Measurements from ENCODE around the gene EPOP.
"Not testable (repeated sequence)": the region's sequence is repeated elsewhere in the genome, so short reads cannot be mapped to it uniquely, and the experiment has no call there.

Gene EPOP

DNA sequence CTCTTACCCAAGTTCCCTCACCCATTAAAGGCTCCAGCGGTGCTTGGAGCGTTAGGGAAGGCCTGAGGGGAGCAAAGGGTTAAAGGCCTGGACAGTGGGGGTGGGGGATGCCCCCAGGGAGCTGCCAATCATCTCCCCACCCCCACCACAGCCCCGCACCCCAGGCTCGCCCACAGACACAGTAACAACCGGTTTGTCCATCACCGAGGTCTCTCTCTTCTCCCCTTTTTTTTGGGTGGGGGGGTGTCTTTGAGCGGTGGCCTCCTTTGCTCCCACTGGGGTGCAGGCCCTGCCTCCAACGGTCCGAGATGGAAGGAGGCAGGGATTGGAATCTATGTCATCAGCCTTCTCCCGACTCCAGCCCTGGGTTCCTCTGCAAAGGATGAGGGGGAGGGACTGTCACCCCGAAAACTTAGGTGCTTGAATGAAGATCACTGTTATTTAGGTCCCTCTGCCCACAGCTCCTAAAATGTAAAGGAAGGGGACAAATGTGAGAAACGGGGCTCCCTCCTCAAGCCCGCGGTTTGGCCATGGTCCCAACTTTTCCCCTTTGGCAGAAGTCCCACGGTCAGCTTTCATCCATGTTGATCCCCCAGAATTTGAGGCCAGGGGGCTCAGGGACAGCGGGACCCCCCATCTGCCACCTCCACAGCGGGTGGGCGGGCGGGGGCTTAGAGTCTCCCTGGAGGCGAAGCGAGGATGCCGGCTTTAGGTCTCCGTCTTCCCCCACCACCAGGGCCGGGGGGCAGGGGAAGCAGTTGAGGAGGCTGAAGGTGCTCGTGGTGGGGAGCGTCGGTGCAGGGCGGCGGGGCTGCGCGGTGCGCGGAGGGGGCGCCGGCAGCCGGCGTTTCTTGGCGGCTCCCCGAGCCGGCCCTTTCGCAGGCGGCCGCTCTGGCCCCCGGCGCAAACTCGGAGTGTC is 1.7 kb downstream of the EPOP start:
- no peak for DNase-seq

- no peak for DNase-seq
Observed at GRCh38 chr17:38671939-38672720, 2.6 kb downstream of the EPOP start.

DNA sequence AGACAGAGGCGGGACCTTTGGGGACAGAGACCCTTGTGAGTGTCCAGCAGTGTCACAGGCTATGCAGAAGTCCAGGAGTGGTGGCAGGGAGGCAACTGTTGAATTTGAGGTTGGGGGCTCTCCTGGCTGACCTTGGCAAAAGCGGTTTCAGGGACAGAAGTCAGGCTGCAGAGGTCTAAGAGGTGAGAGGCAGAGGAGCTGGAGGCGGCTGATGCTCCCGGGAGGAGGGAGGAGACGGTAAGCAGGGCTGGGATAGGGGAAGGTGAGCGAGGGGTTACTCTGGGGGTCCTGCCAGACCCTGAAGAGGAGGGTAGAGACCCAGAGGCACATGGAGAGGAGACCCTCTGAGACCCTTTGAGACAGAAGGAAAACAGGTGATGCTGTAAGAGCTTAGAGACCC is 5.2 kb downstream of the EPOP start:
- no peak for DNase-seq

DNA sequence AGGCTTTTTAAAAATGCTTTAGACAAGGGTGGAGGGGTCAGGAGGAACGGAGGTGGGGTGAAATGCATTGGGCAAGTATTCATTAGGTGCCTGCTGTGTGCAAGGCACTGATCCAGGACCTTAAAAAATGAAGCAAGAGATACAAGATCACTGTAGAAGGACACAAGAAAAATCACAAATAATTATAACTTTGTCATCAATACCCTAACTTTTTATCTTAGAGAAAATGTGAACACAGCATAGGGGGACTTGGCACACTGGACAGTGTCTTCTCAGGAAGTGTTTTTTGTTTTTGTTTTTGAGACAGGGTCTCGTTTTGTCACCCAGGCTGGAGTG is 7.0 kb downstream of the EPOP start:
- no peak for DNase-seq

- DNase-seq: no peak
Observed at GRCh38 chr17:38667099-38667786, 7.5 kb downstream of the EPOP start.

GRCh38 chr17:38663964-38664644 is 10.7 kb downstream of the EPOP start:
- no peak for DNase-seq

DNA sequence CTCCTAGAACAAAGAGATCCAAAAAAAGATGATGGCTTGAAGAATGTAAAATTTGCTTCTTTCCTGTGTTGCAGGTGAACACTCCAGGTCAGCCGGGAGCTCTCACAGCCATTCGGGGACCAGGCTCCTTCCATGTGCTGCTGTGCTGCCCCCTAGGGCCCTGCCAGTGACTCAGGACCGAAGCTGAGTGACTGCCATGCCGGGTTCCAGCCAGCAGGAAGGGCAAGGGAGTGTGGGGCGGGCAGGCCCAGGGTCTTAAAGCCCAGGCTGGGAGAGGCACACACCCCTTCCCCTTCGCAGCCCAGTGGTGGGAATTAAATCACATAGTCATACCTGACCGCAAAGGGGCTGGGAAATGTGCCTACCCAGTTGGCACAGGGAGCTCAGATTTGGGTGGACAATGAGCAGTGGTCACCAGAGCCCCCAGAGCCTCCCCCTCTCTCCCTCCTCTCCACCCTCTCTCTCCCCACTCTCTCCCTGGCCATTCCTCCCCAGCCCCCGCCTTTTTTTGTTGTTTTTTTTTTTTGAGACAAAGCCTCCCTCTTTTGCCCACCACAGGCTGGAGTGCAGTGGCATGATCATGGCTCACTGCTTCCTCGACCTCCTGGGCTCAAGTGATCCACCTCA is 11.5 kb downstream of the EPOP start:
- DNase-seq: no peak

- no peak for DNase-seq
Observed at GRCh38 chr17:38660097-38661025, 14.4 kb downstream of the EPOP start.

GRCh38 chr17:38659415-38659814 is 15.3 kb downstream of the EPOP start:
- DNase-seq: no peak

GRCh38 chr17:38658741-38659345 is 15.9 kb downstream of the EPOP start:
- DNase-seq: no peak

GRCh38 chr17:38657824-38658740 is 16.7 kb downstream of the EPOP start:
- DNase-seq: no peak

GRCh38 chr17:38656959-38657823 is 17.6 kb downstream of the EPOP start:
- DNase-seq: no peak

DNA sequence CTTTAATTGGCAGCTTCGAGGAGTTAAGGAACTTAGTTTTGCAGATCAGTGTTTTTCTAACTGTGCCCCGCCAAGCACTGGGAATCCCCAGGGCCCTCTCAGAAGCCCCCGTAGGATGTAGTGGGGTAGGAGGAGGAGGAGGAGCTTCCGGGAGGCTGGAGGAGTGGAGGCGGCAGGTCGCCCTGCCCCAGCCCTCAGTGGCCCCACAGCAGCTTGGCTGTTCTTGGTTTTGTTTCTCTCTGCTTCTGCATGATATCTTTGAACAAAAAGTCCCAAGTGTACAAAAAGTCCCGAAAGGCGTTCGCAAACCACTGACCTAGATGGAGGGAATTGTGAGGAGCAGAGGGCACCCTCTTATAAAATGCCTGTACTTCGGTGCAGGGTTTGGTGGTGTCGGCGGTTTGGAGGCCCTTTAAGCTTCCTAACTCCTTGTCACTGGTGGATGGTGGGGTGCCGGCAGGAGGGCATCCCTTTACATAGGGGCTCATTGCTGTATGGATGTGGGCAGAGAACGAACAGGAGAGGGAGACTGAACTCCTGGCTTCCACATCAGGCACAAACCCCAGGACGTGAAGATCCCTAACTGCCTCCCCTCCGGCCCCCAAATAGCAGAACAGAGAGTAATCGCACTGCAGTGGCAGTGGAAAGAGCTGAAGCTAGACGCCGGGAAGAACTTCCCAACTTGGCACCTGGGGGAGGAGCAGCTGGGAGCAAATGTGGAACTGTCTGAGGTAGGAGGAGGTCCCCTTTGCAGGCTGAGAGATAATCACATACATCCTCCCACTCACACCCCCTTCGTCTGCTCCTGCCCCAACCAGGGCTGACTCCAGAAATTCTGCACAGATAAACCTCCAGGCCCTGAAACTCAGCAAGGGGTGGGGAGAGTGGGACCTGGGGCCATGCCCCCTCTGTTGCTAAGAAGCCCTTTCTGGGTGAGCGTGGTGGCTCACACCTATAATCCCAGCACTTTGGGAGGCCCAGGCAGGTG is 20.1 kb downstream of the EPOP start:
- no peak for DNase-seq

DNA sequence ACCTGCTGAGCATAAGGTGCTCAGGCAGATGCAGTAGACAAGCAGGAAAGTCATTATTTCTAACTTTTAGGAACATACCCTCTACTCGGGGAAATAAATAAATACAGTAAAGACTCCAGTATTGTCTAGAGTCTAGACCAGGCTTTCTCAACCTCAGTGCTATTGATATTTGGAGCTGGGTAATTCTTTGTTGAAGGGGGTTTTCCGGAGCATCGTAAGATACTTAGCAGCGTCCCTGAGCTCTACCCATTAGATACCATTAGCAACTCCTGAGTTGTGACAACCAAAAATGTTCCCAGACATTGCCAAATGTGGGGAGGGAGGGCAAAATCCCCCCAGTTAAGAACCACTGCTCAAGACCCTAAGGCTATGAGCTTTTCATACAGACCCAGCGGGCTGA is 21.1 kb downstream of the EPOP start:
- no peak for DNase-seq

DNA sequence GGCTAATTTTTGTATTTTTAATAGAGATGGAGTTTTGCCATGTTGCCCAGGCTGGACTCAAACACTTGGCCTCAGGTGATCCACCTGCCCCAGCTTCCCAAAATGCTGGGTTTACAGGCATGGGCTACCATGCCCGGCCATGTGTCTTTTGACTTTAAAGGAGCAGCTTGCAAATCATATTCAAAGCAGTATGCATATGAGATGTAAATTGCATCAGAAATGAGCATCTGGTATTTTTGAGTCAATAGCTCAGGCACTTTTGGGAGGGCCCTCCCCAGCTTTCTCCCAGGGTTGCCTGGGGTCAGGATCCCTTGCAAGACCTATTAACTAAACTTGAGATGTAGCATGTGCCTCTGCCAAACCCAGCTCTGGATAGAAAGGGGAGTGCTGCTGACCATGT is 21.5 kb downstream of the EPOP start:
- no peak for DNase-seq

- DNase-seq: not testable (repeated sequence)
Observed at GRCh38 chr17:38650653-38651173, 24.0 kb downstream of the EPOP start.

DNA sequence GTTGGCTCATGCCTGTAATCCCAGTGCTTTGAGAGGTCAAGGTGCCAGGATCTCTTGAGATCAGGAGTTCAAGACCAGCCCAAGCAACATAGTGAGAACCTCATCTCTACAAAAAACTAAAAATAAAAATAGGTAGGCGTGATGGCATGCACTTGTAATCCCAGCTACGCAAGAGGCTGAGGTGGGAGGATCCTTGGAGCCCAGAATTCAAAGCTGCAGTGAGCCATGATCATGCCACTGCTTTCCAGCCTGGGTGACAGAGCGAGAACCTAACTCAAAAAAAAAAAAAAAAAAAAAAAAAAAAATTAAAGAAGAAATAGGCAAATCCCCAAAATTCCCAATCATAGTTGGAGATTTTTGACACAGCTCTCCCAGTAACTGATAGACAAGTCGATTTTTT is 36.8 kb downstream of the EPOP start:
- DNase-seq: no peak
